Peyer's patch (tissue), 4 donors: ENCODE results near the gene ZNF775. TPM values are rescaled to one million over a fixed set of nuclear protein-coding genes. Genes with fewer than 3 reads are reported as not detected.

Experiments
- DNase-seq, 3 donors: peaks; one replicate each; pipeline ENCODE4 v3.0.0-alpha.2; 2017 to 2019
- H3K27ac ChIP-seq, 4 donors: fragments of 200-600 bp; sonication (generic); one replicate each; pipeline ENCODE4 v1.5.1; 2016 to 2019
- H3K27me3 ChIP-seq, 2 donors: fragments of 200-600 bp; sonication (generic); one replicate each; pipeline ENCODE4 v1.5.1; 2019
- H3K36me3 ChIP-seq, 3 donors: fragments of 200-600 bp; sonication (generic); one replicate each; pipeline ENCODE4 v1.5.1; 2016 to 2019
- H3K4me1 ChIP-seq, 4 donors: fragments of 200-600 bp; sonication (generic); one replicate each; pipeline ENCODE4 v1.5.1; 2016 to 2019
- H3K4me3 ChIP-seq, 4 donors: fragments of 200-600 bp; sonication (generic); 1 replicate in 3 of 4; 2 replicates in 1 of 4; pipeline ENCODE4 v1.5.1; 2016 to 2019; ENCODE audit warnings: mild to moderate bottlenecking in 1 of 4
- H3K9me3 ChIP-seq, 4 donors: fragments of 200-600 bp; sonication (generic); one replicate each; pipeline ENCODE4 v1.5.1; 2016 to 2019; ENCODE audit warnings: mild to moderate bottlenecking in 1 of 4
- POLR2A ChIP-seq, 2 donors: fragments of 450-650 bp; IDR thresholded peaks; one replicate each; pipeline ENCODE4 v1.5.1; 2017; ENCODE audit warnings: antibody characterized with exemption in 2 of 2, mild to moderate bottlenecking in 2 of 2, moderate library complexity in 2 of 2
- total RNA-seq, 4 donors: library from RNA; depleted of rRNA; stranded (reverse); fragments of >200 nt; gene quantifications; one replicate each; pipeline ENCODE4 v1.1.0, GENCODE V29; 2016
- TF ChIP-seq, protein P1 (sequence below), 6 experiments: fragments of 450-650 bp in 4 of 6; fragments of 200-600 bp in 2 of 6; sonication (generic) in 1 of 6; IDR thresholded peaks; one replicate each; pipeline ENCODE4 v1.5.1; 2017 to 2019; ENCODE audit warnings: antibody characterized with exemption in 6 of 6, mild to moderate bottlenecking in 3 of 6, moderate library complexity in 1 of 6

ZNF775 gene
- total RNA-seq, 4 donors from 2014 or later: 1.7 to 2.8 (median 2.5) TPM

DNA sequence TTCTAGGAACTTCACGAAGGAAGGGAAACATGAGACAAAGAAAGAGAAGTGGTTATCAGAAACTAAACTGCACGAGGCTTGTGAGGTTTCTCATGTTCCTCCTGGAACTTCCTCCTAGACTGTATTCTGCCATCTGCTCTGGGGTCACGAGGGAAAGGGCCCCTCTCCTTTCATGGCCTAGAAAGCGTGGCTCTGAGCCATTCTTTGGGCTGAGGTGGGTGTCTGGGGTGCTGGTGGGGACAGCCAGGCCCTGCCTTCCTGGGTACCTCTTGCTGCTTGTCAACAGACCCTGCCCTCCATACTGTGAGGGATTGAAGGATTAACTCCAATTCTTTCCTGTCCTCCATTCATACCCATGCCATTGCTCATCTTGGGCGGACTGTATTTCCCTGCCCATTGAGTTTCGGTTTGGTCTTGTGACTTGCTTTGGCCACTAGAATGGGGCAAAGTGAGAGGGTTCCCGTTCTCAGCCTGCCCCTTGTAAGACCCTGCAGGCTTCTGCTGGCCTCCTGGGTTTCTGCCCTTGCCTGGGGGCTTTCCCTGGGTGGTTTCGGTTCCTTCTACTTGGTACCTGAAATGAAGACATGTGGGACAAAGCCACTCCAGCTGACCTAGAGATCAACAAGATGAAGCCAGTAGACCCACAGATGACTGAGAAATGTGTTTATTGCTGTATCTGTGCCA is 56.4 kb downstream of the ZNF775 start:
- peak in 2 of 3 donors; percentile 91 to 92 for DNase-seq
- TF ChIP-seq, protein P1, sequence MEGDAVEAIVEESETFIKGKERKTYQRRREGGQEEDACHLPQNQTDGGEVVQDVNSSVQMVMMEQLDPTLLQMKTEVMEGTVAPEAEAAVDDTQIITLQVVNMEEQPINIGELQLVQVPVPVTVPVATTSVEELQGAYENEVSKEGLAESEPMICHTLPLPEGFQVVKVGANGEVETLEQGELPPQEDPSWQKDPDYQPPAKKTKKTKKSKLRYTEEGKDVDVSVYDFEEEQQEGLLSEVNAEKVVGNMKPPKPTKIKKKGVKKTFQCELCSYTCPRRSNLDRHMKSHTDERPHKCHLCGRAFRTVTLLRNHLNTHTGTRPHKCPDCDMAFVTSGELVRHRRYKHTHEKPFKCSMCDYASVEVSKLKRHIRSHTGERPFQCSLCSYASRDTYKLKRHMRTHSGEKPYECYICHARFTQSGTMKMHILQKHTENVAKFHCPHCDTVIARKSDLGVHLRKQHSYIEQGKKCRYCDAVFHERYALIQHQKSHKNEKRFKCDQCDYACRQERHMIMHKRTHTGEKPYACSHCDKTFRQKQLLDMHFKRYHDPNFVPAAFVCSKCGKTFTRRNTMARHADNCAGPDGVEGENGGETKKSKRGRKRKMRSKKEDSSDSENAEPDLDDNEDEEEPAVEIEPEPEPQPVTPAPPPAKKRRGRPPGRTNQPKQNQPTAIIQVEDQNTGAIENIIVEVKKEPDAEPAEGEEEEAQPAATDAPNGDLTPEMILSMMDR (IDR thresholded peaks at IDR 0.05): no peak
- TF ChIP-seq POLR2A (IDR thresholded peaks at IDR 0.05): no peak
- H3K27ac ChIP-seq: peak overlapping the region; percentile 44 to 79 (median 48)

DNA sequence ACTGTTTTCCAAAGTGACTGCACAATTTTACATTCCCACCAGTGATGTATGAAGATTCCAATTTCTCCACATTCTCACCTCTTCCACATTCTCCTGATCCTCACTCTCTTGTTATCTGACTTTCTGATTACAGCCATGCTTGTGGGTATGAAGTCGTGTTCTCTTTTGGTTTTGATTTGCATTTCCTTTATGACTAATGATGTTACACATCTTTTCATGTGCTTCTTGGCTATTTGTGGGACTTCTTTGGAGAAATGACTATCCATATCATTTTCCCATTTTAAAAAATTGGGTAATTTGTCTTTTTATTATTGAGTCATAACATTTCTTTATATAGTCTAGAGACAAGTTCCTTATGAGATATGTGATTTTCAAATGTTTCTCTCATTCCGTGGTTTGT is 60.8 kb downstream of the ZNF775 start:
- Histone ChIP-seq H3K9me3 (no peaks in the 10 kb centered on the region), H3K27me3 (no peaks in the 10 kb centered on the region), H3K36me3 (no peaks in the 10 kb centered on the region), H3K4me1 (peaks cover 0 to 2% (median 0%) of the 10 kb centered on the region in 4 donors), H3K27ac (no peak overlapping the region), H3K4me3 (no peak overlapping the region)
- TF ChIP-seq, protein P1 (IDR thresholded peaks at IDR 0.05): no peak
- no peak for TF ChIP-seq POLR2A (IDR thresholded peaks at IDR 0.05)
- DNase-seq: no peak

More for the DNA sequence above, 56.4 kb downstream of the ZNF775 start:
- no peaks in the 10 kb centered on the region for H3K9me3 ChIP-seq
- H3K36me3 ChIP-seq: no peaks in the 10 kb centered on the region
- H3K4me1 ChIP-seq: peaks cover 0 to 6% (median 0%) of the 10 kb centered on the region in 4 donors
- no peak overlapping the region for H3K4me3 ChIP-seq
- no peaks in the 10 kb centered on the region for H3K27me3 ChIP-seq

DNA sequence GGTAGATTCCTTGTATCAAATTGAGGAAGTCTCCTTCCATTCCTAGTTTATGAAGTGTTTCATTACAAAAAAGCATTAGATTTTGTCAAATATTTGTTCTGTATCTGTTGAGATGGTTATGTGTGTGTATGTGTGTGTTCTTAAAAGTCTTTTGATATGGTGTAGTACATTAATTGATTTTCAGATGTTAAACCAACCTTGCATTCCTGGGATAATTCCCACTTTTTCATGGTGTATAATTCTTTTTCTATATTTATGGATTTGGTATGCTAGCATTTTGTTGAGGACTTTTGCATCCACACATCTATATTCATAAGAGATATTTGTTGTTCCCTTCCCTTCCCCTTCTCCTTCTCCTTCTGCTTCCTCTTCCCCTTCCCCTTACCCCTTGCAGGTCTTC is 62.4 kb downstream of the ZNF775 start:
- no peaks in the 10 kb centered on the region for H3K27me3 ChIP-seq
- no peaks in the 10 kb centered on the region for H3K9me3 ChIP-seq
- DNase-seq: no peak
- H3K4me3 ChIP-seq: no peak overlapping the region
- TF ChIP-seq, protein P1 (IDR thresholded peaks at IDR 0.05): no peak
- no peak for TF ChIP-seq POLR2A (IDR thresholded peaks at IDR 0.05)
- no peaks in the 10 kb centered on the region for H3K4me1 ChIP-seq
- H3K27ac ChIP-seq: no peak overlapping the region
- H3K36me3 ChIP-seq: no peaks in the 10 kb centered on the region

DNA sequence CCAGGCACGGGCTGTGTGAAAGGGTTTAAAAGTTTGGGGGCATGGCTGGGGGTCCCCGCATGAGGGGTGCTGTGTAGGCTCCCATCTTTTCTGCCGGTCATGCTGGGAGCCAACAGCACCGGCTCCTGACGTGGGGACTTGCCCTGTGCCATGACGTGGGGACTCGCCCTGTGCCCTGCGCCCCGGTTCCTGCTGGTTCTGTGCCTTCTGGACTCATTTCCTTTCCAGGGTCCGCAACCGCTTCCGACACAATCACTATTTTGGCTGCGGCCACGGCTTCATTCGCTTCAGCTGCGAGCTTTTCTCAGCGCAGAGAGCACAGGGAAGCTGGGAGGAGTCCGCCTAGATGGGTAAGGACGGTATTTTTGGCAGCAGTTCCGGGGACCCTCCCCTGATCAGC is 63.7 kb downstream of the ZNF775 start:
- no peak for TF ChIP-seq POLR2A (IDR thresholded peaks at IDR 0.05)
- TF ChIP-seq, protein P1 (IDR thresholded peaks at IDR 0.05): no peak
- no peaks in the 10 kb centered on the region for H3K9me3 ChIP-seq
- no peak overlapping the region for H3K4me3 ChIP-seq

DNA sequence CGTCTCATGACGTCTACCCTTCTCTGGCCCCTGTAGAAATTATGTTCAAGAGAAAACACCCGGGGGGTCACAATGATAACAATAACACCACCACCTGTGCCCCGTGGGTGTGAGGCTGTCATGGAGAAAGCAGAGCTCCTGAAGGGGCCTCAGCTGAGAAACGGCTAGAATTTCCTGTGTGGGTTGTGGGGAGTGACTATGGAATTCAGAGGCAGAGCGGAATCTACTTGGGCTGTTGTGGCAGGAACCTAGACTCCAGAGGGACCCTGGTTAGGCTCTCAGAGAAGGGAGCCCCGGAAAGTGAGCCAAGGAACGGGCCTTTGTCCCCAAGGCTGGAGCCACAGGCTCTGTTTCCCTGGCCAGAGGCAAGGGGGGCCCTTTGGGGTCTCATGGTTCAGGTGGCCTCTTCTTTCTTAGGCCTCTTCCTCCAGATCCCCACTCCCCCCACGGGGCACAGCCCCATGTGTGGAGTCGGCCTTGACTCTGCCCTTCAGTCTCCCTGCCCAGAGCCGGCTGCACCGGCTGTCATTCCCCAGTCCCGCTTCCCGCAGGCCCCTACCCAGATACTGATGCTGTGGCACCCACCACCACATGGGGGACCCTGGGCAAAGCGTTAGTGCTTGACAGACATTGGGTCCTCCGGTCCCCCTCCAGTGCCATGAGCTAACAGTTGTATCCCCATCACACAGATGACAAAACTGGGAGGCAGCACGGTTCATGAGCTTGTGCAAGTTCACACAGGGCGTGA is 64.8 kb downstream of the ZNF775 start:
- no peak overlapping the region for H3K4me3 ChIP-seq
- peaks cover 0 to 5% (median under 1%) of the 10 kb centered on the region in 4 donors for H3K4me1 ChIP-seq
- no peaks in the 10 kb centered on the region for H3K9me3 ChIP-seq
- TF ChIP-seq POLR2A (IDR thresholded peaks at IDR 0.05): no peak
- TF ChIP-seq, protein P1 (IDR thresholded peaks at IDR 0.05): no peak
- H3K27ac ChIP-seq: no peak overlapping the region
- H3K27me3 ChIP-seq: no peaks in the 10 kb centered on the region
- DNase-seq: no peak
- no peaks in the 10 kb centered on the region for H3K36me3 ChIP-seq

More for the DNA sequence above, 63.7 kb downstream of the ZNF775 start:
- DNase-seq: no peak
- no peaks in the 10 kb centered on the region for H3K27me3 ChIP-seq
- no peaks in the 10 kb centered on the region for H3K36me3 ChIP-seq
- no peaks in the 10 kb centered on the region for H3K4me1 ChIP-seq
- H3K27ac ChIP-seq: no peak overlapping the region
